NCI-H2171 treated with DMSO at 0.1 percent for 48 hours (cell line): Measurements from ENCODE around the gene PHF3.
"Not testable (repeated sequence)": the region's sequence is repeated elsewhere in the genome, so short reads cannot be mapped to it uniquely, and the experiment has no call there.

ENCODE experiments used
- DNase-seq: peaks from one replicate; lab custom pipeline; 2025; lab: John Stamatoyannopoulos, UW

Gene PHF3

GRCh38 chr6:63713332-63713731 lies 77.7 kb downstream of the PHF3 start:
- no peak for DNase-seq

DNA sequence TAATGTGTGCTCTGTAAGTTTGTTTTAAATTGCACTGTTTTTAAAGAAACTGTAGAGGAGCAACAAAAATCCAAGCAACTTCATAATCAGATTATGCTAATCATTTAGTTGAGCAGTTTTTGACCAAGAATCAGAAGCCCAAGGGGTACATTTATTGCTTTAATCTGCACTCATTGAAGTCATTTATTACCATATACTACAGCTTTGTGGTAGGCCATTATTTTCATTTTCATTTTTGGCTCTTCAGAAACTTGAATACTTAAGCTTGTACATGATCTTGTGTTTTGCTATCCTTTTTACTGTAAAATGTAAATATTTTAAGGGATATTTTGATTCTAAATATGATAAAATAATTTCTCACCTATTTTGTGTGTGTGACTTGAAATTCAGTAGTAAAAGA lies 78.5 kb downstream of the PHF3 start:
- DNase-seq: no peak

DNA sequence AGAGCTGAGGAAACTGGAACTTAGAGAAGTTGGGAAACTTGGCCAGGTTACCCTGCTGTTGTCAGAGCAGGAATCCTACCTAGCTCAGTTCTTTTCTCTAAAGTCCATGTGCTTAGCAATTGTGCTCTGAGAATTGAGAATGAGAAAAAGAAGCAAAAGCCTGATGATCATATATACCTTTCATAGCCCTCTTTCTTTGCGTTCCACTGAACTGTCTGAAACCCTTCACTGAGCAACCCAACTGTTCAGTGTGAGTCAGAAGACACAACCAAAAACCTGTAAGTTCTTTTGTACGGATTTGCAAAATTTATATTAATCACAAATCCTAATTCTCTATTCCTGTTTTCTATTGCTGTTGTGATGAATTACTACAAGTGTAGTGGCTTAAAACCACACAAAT lies 80.6 kb downstream of the PHF3 start:
- DNase-seq: no peak

- DNase-seq: no peak
Measured at GRCh38 chr6:63721181-63721580, 85.6 kb downstream of the PHF3 start.

DNA sequence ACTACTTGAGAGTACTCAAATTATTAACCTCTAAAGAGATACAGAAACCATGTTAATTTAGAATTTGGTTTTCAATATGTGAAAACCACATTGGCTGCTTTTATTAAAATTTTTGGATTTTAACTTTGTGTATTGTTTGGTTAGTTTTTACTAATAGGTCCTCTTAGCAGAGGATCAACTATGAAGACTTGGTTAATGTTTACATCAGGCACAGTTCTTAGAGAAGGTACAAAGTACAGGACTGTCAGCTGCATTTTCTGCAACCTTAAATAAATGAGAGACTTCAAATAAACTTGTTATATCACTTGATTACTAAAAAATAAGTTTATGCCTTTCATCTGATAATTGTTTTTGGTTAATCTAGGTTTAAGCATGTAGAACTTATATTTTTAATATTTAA lies 89.1 kb downstream of the PHF3 start:
- DNase-seq: no peak

DNA sequence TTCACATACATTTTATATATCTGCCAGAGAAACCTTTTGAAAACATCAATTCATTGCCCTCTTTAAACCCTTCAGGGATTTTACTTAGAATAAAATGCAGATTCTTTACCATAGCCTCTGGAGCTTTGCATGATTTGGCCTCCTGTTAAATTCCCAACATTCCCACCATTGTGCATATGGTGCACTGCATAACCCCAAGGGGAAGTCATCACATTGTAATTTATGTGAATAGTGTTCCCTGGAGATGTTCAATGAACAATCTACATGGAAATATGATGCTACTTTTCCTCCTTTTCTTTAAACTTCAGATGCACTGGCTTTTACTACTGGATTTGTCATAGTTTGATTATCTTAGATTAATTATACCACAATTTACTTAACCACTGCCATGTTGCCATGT lies 94.7 kb downstream of the PHF3 start:
- DNase-seq: no peak

DNA sequence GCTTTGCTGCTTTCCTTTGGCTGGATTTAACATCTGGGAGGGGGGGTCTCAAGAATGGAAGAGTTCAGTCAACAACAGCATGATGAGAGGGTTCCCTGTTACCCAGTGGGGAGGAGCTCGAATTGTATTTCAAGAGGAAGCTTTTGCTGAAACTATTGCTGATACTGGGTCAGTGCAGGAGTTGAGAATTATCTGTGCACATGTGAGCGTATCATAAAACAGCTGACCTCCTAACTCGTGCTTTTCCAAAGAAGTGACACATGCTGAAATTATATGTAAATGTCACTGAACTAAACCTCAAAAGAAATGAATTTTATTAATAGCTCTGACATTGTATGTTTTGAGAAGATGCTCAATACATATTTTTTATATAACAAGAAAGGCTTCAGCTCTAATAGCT lies 96.3 kb downstream of the PHF3 start:
- DNase-seq: no peak

DNA sequence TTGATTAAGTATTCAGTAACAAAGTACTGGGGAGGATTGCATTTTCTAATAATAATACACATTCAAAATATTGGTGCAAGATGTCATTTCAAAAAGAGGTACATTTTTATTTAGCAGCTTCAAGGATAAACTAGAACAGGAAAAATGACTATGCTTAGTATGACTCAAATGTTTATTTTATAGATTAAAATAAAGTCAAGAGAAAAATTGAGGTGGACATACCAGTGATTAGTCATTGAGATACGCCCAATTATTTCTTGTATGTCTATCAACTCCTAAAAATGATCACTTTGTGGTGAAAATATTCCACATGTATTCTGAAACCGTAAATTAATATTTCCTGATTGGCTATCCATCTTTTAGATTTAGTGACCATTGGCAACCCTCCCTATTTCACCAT lies 96.7 kb downstream of the PHF3 start:
- no peak for DNase-seq

DNA sequence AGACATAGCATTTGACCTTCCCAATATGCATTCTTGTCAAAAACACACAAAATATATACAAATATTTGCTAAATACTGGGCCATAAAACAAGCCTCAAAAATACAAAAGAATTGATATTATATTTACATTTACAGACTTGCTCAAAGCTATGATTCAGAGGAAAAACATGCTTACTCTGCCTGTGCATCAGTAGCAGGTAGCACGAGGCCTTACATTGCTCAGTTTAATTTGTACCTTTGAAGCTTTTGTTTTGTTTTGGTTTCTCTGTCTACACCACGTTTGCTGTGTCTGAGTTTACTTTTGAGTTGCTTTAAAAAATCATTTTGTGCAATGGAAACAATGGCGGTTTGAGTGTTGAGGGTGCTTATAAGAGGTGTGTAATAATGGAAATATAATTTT lies 99.3 kb downstream of the PHF3 start:
- DNase-seq: no peak

GRCh38 chr6:63738190-63738589 lies 102.6 kb downstream of the PHF3 start:
- not testable (repeated sequence) for DNase-seq

DNA sequence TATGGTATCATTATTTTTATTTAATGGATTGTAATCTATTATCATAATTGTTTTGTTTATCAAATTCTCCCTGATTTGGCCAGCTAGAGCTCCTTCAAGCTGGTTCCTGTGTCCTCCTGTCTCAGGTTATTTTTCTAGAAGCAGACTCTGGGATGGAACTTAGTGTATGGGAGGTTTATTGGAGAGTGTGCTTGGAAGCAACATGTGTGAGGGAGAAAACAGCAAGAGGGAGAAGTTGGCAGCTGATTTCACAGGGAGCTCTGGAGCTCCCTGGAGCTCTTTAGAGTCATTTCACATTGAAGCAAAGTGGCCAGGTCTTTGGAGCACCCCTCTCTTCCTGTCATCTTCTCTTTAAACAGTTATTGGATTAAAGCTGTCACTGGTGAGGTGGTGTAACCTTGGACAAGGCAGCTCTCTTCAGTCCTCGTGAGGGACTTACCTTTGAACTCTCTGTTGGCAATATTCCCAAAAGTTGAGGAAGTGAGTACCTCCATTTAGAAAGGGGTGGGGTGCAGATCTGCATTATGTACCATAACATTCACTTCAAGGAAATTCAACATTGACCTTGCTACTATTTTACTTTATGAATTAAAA lies 103.6 kb downstream of the PHF3 start:
- DNase-seq: no peak

DNA sequence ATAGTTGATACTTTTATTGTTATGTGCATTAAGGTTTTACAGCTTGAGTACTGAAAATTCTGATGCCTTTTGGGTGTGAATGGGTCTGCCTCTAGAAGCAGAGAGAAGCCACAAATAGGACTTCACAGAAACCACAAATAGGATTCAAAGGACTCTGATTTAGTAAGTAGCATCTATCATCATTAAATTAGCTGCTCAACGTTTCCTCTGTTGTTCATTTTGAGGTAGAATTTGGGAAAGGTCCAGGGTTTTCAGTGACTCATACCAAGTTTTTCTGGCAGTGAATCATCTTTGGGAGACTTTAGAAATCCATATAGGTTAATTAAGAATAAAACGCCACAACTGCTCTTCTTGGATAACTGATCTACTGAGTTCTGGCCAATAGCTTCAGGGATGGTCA lies 105.1 kb downstream of the PHF3 start:
- no peak for DNase-seq

DNA sequence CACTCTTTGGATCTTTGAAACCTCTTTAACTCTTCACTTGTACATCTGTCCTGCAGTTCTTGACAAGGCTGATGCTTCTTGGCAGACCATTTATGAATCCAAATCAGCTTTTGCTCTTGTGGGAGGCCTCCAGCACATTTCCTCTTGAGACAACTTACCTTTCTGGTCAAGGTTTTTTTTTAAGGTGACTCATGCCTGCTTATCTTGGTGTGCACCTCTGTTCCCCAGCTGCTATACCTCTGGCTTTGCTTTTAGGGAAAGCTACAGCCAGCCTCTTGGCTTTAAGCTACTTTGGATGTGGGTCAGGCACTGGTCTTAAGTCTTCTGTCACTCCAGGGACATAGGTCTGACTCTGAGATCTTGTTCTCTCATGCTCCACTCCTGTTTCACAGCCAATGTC lies 106.5 kb downstream of the PHF3 start:
- no peak for DNase-seq

DNA sequence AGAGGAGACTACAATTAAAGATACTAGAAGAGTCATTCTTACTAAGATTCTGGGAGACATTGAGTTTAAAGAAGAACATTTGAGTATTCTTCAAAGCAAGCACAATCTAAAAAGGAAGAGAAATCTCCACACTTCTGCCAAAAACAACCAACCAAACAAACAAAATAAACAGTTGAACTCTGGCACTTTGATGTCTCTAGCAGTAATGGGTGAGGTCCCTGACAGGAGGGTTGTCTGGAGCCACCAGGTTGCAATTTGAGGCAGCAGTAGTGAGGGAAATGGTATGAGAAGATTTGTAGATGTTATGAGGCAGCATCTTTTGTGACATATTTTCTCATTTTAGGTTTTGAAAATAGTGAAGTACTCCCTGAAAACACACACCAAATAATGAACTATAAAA lies 108.1 kb downstream of the PHF3 start:
- no peak for DNase-seq

DNA sequence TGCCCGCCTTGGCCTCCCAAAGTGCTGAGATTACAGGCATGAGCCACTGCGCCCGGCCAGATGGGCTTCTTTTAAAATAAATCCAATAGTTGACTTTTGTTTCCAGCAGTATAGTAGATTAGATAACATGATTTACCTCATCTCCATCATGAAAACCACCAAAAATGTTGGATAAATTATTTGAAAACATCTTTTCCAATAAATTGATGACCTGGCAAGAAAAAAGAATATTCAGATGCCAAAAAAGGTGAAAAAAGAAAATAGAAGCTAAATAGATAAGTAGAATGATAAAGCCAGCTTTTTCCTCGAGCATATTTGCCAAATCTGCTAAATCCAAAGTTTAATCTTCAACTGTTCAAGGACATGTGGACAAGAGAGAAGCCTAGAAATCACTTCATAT lies 109.2 kb downstream of the PHF3 start:
- DNase-seq: no peak

DNA sequence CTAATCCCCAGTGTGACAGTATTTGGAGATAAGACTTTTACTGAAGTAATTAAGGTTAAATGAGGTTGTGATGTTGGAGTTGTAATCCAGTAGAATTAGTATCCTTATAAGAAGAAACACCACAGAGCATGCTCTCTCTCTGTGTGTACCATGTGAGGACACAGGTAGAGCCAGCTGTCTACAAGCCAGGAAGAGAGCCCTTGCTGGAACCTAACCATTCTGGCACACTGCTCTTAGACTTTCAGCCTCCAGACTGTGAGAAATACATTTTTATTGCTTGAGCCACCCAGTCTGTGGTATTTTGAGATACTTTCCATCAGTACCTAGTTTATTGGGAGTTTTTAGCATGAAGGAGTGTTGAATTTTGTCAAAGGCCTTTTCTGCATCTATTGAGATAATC lies 110.2 kb downstream of the PHF3 start:
- no peak for DNase-seq

GRCh38 chr6:63750400-63750799 lies 114.8 kb downstream of the PHF3 start:
- DNase-seq: no peak

DNA sequence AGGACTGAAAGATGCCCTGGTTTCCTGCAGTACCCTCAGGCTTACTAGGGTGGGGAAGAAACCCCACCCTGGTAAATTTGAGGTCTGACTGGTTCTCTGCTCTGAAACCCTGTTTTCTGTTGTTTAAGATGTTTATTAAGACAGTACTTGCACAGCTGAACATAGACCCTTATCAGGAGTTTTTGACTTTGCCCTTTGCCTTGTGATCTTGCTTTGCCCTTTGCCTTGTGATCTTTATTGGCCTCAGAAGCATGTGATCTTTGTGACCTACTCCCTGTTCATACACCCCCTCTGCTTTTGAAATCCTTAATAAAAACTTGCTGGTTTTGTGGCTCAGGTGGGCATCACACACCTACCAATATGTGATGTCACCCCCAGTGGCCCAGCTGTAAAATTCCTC lies 121.7 kb downstream of the PHF3 start:
- not testable (repeated sequence) for DNase-seq

DNA sequence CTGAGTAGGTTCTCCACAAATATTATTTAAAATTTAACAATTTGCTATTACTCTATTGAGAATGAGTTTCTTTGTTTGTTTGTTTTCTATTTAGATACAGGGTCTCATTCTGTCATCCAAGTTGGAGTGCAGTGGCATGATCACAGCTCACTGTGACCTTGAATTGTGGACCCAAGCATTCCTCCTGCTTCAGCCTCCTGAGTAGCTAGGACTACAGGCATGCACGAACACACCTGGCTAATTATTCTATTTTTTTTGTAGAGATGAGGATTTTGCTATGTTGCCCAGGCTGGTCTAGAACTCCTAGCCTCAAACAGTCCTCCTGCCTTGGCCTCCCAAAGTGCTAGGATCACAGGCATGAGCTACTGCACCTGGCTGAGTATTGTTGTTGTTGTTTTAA lies 122.2 kb downstream of the PHF3 start:
- no peak for DNase-seq

- DNase-seq: no peak
Measured at GRCh38 chr6:63759605-63760105, 124.1 kb downstream of the PHF3 start.

GRCh38 chr6:63760199-63760598 lies 124.6 kb downstream of the PHF3 start:
- no peak for DNase-seq

DNA sequence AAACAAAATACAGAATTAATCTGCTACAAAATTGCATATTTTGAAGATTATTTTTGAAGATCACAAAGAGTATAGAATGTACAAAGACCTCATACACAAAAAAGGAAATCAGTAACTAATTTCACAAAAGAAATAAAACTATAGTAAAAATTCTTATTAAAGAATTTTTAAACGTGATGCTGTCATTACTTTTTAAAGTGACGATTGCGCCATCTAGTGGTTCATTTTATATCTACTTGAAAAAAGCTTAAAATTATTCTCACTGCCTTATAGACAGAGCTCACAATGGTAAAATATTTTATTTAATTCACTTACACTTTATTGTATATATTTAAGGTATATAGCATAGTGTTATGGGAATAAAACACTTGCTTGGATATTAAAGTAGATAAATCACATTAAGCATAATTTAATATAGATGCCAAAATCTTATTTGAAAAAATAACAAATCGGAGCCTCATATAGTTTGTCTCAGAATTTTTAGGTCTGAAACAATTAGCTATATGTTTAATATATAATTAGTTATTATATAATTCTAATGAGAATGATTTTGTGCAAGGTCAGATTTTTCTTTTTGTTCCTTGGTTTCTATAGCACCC lies 128.8 kb downstream of the PHF3 start:
- DNase-seq: peak; percentile 58
